Right atrium auricular region (tissue), 2 donors: Measurements from ENCODE around the gene LGALS1. TPM values are rescaled to one million over a fixed set of nuclear protein-coding genes. Genes with fewer than 3 reads are reported as not detected.

ENCODE experiments used
- DNase-seq: peaks from one replicate; pipeline ENCODE4 v3.0.0-alpha.2; 2019; ENCODE audit warnings: low spot score
- H3K27ac ChIP-seq, 2 donors: fragments of 200-600 bp; sonication (generic); 1 replicate in 1 of 2; 2 replicates in 1 of 2; pipeline ENCODE4 v1.5.1; 2016 to 2019
- H3K27me3 ChIP-seq, 2 donors: fragments of 200-600 bp; sonication (generic); one replicate each; pipeline versions ENCODE4 v1.5.1 to v1.6.0; 2017 to 2019
- H3K36me3 ChIP-seq: fragments of 200-600 bp; sonication (generic); one replicate; pipeline ENCODE4 v1.5.1; 2016
- H3K4me1 ChIP-seq, 2 donors: fragments of 200-600 bp; sonication (generic); one replicate each; pipeline versions ENCODE4 v1.5.1 to v1.6.0; 2017 to 2019
- H3K4me3 ChIP-seq, 2 donors: fragments of 200-600 bp; sonication (generic); 1 replicate in 1 of 2; 2 replicates in 1 of 2; pipeline ENCODE4 v1.5.1; 2017 to 2019; ENCODE audit warnings: mild to moderate bottlenecking in 1 of 2, moderate library complexity in 1 of 2
- H3K9me3 ChIP-seq, 2 donors: fragments of 200-600 bp; sonication (generic); one replicate each; pipeline ENCODE4 v1.5.1; 2019
- CTCF ChIP-seq, 2 donors: fragments of 200-600 bp; sonication (generic); IDR thresholded peaks; one replicate each; pipeline ENCODE4 v1.5.1; 2019; ENCODE audit warnings: antibody characterized with exemption in 2 of 2
- total RNA-seq, 2 donors: library from RNA; depleted of rRNA; stranded (reverse); fragments of >200 nt; gene quantifications; one replicate each; pipeline ENCODE4 v1.1.0, GENCODE V29; 2016

Gene LGALS1
- total RNA-seq, 2 donors from 2014 or later, result 584 to 1,958 TPM

- no peak for DNase-seq
- no peak for TF ChIP-seq CTCF (IDR thresholded peaks at IDR 0.05)
- peak overlapping the region in 1 of 2 donors; percentile 62 for H3K4me3 ChIP-seq
- no peak overlapping the region for H3K27ac ChIP-seq
- no peaks in the 10 kb centered on the region for H3K36me3 ChIP-seq
- H3K9me3 ChIP-seq, result no peaks in the 10 kb centered on the region
- H3K4me1 ChIP-seq, result peaks cover 0 to 37% of the 10 kb centered on the region in 2 donors
- H3K27me3 ChIP-seq, result no peaks in the 10 kb centered on the region
Observed at GRCh38 chr22:37640591-37641560, 34.6 kb upstream of the LGALS1 start.

- H3K36me3 ChIP-seq, result no peaks in the 10 kb centered on the region
- H3K4me3 ChIP-seq, result no peak overlapping the region
- no peak overlapping the region for H3K27ac ChIP-seq
- DNase-seq, result no peak
- no peaks in the 10 kb centered on the region for H3K9me3 ChIP-seq
- no peak for TF ChIP-seq CTCF (IDR thresholded peaks at IDR 0.05)
- no peaks in the 10 kb centered on the region for H3K27me3 ChIP-seq
- peaks cover 0 to 37% of the 10 kb centered on the region in 2 donors for H3K4me1 ChIP-seq
Observed at GRCh38 chr22:37641561-37641949, 33.9 kb upstream of the LGALS1 start.

DNA sequence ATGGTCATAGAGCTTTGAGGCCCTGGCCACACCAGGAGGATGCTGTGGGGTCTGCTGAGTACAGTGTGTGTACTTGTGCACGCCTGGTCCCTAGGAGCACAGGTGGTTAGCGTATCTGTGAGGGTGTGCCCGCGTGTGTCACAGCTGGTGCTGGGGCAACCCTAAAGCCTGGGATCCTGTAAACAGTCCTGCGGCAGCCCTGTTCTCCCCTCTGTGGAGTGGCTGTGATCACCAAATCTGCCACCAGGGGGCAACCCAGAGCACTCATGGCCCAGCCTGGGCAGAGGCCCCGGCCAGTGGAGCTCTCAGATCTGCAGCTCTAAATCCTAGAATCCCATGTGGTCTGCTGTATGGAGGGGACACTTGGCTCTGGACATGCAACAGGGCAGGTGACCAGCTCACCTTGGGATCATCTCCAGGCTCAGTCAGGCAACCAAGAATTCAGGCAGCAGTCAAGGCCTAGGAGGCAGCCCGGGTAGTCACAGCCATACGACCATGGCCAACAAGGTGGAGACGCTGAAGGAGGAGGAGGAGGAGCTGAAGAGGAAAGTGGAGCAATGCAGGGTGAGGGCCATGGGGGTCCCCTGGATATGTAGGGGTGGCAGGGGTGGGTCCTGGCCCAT, 32.1 kb upstream of the LGALS1 start:
- DNase-seq, result peak; percentile 88
- Histone ChIP-seq H3K4me1 (peaks cover 0 to 34% of the 10 kb centered on the region in 2 donors), H3K4me3 (no peak overlapping the region), H3K27me3 (no peaks in the 10 kb centered on the region), H3K9me3 (no peaks in the 10 kb centered on the region), H3K36me3 (no peaks in the 10 kb centered on the region), H3K27ac (no peak overlapping the region)
- peak; percentile 64 to 95 for TF ChIP-seq CTCF (IDR thresholded peaks at IDR 0.05)

DNA sequence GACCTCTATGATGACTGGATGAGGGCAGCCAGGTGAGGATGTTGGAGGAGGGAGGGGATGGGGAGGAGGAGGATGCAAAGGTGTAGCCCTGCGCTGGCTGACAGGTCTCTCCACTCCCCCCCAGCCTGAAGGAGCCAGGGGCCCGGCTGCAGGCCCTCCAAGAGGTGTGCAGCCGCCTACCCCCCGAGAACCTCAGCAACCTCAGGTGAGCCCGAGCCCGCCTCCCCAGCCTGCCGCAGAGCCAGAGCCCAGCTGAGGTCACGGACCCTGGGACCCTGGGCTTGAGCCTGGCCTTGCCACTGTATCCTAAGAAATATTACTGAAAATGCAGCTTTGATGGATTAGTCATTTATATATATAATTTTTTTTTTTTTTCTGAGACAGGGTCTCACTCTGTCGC, 28.1 kb upstream of the LGALS1 start:
- H3K36me3 ChIP-seq, result no peaks in the 10 kb centered on the region
- H3K27ac ChIP-seq, result no peak overlapping the region
- H3K4me1 ChIP-seq, result peaks cover 0 to 9% of the 10 kb centered on the region in 2 donors
- H3K27me3 ChIP-seq, result no peaks in the 10 kb centered on the region
- no peak overlapping the region for H3K4me3 ChIP-seq
- DNase-seq, result no peak
- TF ChIP-seq CTCF (IDR thresholded peaks at IDR 0.05), result no peak
- no peaks in the 10 kb centered on the region for H3K9me3 ChIP-seq

GRCh38 chr22:37647928-37648327, 27.5 kb upstream of the LGALS1 start:
- no peak for DNase-seq
- no peak overlapping the region for H3K4me3 ChIP-seq

More at GRCh38 chr22:37647928-37648327, 27.5 kb upstream of the LGALS1 start:
- no peak overlapping the region for H3K27ac ChIP-seq
- H3K36me3 ChIP-seq, result no peaks in the 10 kb centered on the region
- H3K4me1 ChIP-seq, result peaks cover 0 to 7% of the 10 kb centered on the region in 2 donors
- no peaks in the 10 kb centered on the region for H3K27me3 ChIP-seq
- no peak for TF ChIP-seq CTCF (IDR thresholded peaks at IDR 0.05)
- no peaks in the 10 kb centered on the region for H3K9me3 ChIP-seq
